G401 (cell line): ENCODE results near the gene BBOX1. TPM values are rescaled to one million over a fixed set of nuclear protein-coding genes. Genes with fewer than 3 reads are reported as not detected.
A peak's percentile ranks its signal among the peaks of the same experiment; 100 is the strongest.
"Not testable (repeated sequence)": the region's sequence is repeated elsewhere in the genome, so short reads cannot be mapped to it uniquely, and the experiment has no call there.

Source experiments
- DNase-seq: peaks from one replicate; pipeline ENCODE4 v3.0.0-alpha.2; 2015; ENCODE audit warnings: low spot score
- in situ Hi-C: cut with HindIII; loops from 2 replicates; pipeline ENCODE4 v1.10.0; 2016; ENCODE audit warnings: low sequenced_read_pairs, mixed read lengths
- total RNA-seq: library from RNA; depleted of rRNA; stranded (reverse); fragments of >200 nt; shearing (Covaris generic); gene quantifications from 2 replicates; pipeline ENCODE4 v1.2.3, GENCODE V29; 2014; rRNA removed

The BBOX1 gene
- not detected in 2 replicates for total RNA-seq

- in situ Hi-C loops = no loop called here
- peak; percentile 30 for DNase-seq
These were observed at the start of gene BBOX1 for GRCh38 chr11:27040302-27041115. Gene BBOX1 (plus strand): TSS chr11:27040815. CDS start chr11:27055431, 14,616 bp downstream.

- DNase-seq = no peak
- in situ Hi-C loops = no loop called here
These were observed 48.5 kb upstream of the BBOX1 start for GRCh38 chr11:26992031-26992541.

GRCh38 chr11:26993965-26994457 is 46.6 kb upstream of the BBOX1 start, which contains the start of gene FIBIN:
Gene FIBIN (plus strand): TSS chr11:26994112. CDS start chr11:26994527, 415 bp downstream.
- peak; percentile 21 for DNase-seq
- in situ Hi-C loops = no loop called here

GRCh38 chr11:26994631-26995095 is 46.0 kb upstream of the BBOX1 start:
- DNase-seq = peak; percentile 20
- in situ Hi-C loops = no loop called here

- in situ Hi-C loops = no loop called here
- DNase-seq = no peak
These were observed 44.7 kb upstream of the BBOX1 start for GRCh38 chr11:26995701-26996460.

GRCh38 chr11:26997378-26997777 is 43.2 kb upstream of the BBOX1 start:
- in situ Hi-C loops = no loop called here
- no peak for DNase-seq

GRCh38 chr11:27001136-27001730 is 39.4 kb upstream of the BBOX1 start:
- DNase-seq, in situ Hi-C loops: not testable (repeated sequence)

- no peak for DNase-seq
- in situ Hi-C loops = no loop called here
These were observed 38.2 kb upstream of the BBOX1 start for GRCh38 chr11:27002431-27002830.

- no peak for DNase-seq
- in situ Hi-C loops = no loop called here
These were observed 37.8 kb upstream of the BBOX1 start for GRCh38 chr11:27002838-27003237.

- in situ Hi-C loops = no loop called here
- DNase-seq = no peak
These were observed 36.5 kb upstream of the BBOX1 start for GRCh38 chr11:27004103-27004502.

GRCh38 chr11:27008811-27009535 is 31.6 kb upstream of the BBOX1 start:
- in situ Hi-C loops = no loop called here
- DNase-seq = no peak

- no peak for DNase-seq
- in situ Hi-C loops = no loop called here
These were observed 28.9 kb upstream of the BBOX1 start for GRCh38 chr11:27011560-27012233.

GRCh38 chr11:27012234-27012921 is 28.2 kb upstream of the BBOX1 start:
- in situ Hi-C loops = no loop called here
- DNase-seq = no peak

GRCh38 chr11:27013781-27014361 is 26.7 kb upstream of the BBOX1 start:
- no peak for DNase-seq
- in situ Hi-C loops = no loop called here

- no peak for DNase-seq
- in situ Hi-C loops = no loop called here
These were observed 21.6 kb upstream of the BBOX1 start for GRCh38 chr11:27018902-27019529.

GRCh38 chr11:27020751-27021150 is 19.9 kb upstream of the BBOX1 start:
- DNase-seq = no peak
- in situ Hi-C loops = no loop called here

GRCh38 chr11:27022659-27023251 is 17.9 kb upstream of the BBOX1 start:
- in situ Hi-C loops = no loop called here
- DNase-seq = no peak
